ENCODE results near the gene ECHDC1. TPM values are rescaled to one million over a fixed set of nuclear protein-coding genes. Genes with fewer than 3 reads are reported as not detected.

The ECHDC1 gene, protein sequence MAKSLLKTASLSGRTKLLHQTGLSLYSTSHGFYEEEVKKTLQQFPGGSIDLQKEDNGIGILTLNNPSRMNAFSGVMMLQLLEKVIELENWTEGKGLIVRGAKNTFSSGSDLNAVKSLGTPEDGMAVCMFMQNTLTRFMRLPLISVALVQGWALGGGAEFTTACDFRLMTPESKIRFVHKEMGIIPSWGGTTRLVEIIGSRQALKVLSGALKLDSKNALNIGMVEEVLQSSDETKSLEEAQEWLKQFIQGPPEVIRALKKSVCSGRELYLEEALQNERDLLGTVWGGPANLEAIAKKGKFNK
- 44.0 and 71.3 TPM in 2 replicates for total RNA-seq

DNA sequence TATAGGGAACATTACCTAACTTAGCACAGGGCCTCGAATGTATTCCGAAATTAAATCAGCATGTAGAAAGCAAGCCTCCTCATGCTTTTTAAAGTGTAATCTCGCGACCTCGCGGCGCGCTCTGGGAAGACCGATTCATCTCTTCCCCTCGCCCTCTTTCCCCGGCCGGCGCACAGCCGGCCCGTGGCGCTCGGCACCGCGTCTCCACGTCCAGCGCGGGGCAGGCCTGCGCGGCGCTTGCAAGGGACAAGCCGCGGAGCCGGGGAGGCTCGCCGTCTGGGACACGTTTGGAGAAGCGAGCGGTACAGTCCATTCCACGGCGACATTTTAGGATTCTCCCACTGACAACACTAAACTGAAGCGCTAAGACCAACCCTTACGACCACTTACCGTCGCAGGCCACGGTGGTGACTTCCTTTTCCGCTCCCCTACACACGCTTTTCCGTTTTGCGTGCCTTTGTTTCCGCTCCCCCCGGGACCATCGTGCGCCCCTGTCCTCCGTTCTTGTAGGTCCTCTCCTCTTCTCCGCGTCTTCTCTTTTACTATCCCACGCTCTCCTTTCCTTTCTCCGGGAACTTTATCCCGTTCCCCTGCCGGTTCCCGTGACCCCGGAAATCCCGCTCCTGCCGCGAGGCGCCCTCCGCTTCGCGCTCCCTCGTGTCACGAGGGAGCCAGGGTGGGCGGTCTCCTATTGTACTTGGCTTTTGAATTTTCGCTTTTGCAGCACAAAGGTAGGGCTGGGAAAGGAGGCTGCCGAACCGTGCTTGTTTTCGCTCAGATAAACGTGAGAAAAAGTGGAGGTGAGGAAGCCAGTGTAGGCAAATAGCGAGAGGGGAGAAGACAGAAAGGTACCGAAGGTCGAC, at the start of gene ECHDC1:
Gene ECHDC1, minus strand, starts transcription at position 664 of the 863 bp plus-strand sequence. CDS start 12,581 bp downstream, outside the sequence.

DNA sequence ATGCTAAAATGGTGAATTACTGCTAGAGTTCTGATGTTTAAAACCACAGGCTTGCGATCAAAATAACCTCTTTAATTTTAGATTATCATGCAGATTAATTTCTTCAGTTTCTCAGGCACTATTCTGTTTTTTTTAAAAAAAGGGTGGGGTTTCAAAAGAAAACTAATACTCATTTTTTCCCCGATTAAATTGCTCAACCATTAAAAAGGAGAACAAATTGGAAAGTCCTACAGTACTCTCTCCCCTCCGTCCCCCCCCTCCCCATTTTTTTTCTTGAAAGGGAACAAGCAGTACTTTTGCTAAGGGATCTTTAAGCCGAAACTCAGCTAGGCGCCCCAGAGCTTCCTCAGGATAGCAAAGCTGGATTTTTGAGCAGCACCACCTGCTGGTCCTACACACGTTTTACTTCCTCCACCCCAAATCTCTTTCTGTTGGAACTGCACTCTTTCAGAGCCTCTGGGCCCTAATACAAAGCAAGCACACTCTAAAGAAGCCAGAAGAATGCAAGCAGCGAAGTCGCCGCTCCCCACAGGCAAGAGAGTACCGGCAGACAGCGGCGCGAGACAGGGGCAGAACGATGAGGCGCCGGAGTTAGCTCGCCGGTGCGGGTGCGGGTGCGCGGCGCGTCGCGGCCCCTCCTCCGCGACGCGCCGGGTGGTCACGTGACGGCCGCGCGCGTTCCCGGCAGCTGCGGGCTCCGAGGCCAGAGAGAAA, 77.1 kb downstream of the ECHDC1 start, which contains the start of gene RNF146:
Gene RNF146, plus strand, starts transcription at position 687 of the 714 bp plus-strand sequence. CDS start 13,475 bp downstream, outside the sequence.

Small RNA genes lying within 50 kb of the gene (small RNA-seq; reads per million reads assigned to genes)
- not detected for gene RNA5SP217 (ENCODE audit: low replicate concordance)

Other genes with a start within 250 kb of the ECHDC1 start
- 0.57 and 0.66 TPM in 2 replicates for gene RSPO3, start 224.9 kb downstream of the ECHDC1 start, total RNA-seq
- gene RNF146, start 76.7 kb downstream of the ECHDC1 start, total RNA-seq, result 43.5 and 47.2 TPM in 2 replicates
- 0.22 and 1.1 TPM in 2 replicates for gene KIAA0408, start 115.8 kb upstream of the ECHDC1 start, total RNA-seq
- not detected in 2 replicates for gene C6orf58, start 233.6 kb upstream of the ECHDC1 start, total RNA-seq

Measured in placental pericyte (primary cell).